Mesangial cell (primary cell): ENCODE measurements around the gene KLB. TPM values are rescaled to one million over a fixed set of nuclear protein-coding genes. Genes with fewer than 3 reads are reported as not detected.

ENCODE experiments used
- total RNA-seq: library from RNA; depleted of rRNA; stranded (reverse); fragments of >200 nt; gene quantifications from 2 replicates; pipeline ENCODE4 v1.2.3, GENCODE V29; 2015

KLB gene
- under 0.01 TPM in 1 of 2 replicates, not detected in the other for total RNA-seq

GRCh38 chr4:39406763-39407583 lies at the start of gene KLB:
Gene KLB (plus strand): TSS chr4:39406930. CDS start chr4:39406950, 20 bp downstream.

GRCh38 chr4:39365830-39366771 lies 40.6 kb upstream of the KLB start, which contains the start of gene RFC1:
Gene RFC1 (minus strand): TSS chr4:39366362. CDS start chr4:39366241, 121 bp downstream.

GRCh38 chr4:39458505-39459300 lies 52.0 kb downstream of the KLB start, which contains the start of the genes LIAS and RPL9:
Gene LIAS (plus strand): TSS chr4:39459056. CDS start chr4:39459118, 62 bp downstream.
Gene RPL9 (minus strand): TSS chr4:39458922. CDS start chr4:39458439, 483 bp downstream.

Other genes with a start within 250 kb of the KLB start
- 11.7 and 23.3 TPM in 2 replicates for gene WDR19, start 224.4 kb upstream of the KLB start, total RNA-seq
- 27.9 and 30.6 TPM in 2 replicates for gene RFC1, start 40.6 kb upstream of the KLB start, total RNA-seq
- 1,740 and 2,170 TPM in 2 replicates for gene RPL9, start 52.0 kb downstream of the KLB start, total RNA-seq
- gene LIAS, start 52.1 kb downstream of the KLB start, total RNA-seq: 4.9 and 6.6 TPM in 2 replicates
- gene UGDH, start 120.5 kb downstream of the KLB start, total RNA-seq: 52.2 and 57.8 TPM in 2 replicates
- 10.6 and 23.8 TPM in 2 replicates for gene SMIM14, start 231.9 kb downstream of the KLB start, total RNA-seq